HL-60 (cell line): Measurements from ENCODE around the gene MXRA7.

Source experiments
- DNase-seq, 2 experiments: peaks; one replicate each; pipeline ENCODE4 v3.0.0-alpha.2; 2010 to 2020; ENCODE audit warnings: low read depth in 1 of 2, low spot score in 1 of 2
- H3K27ac ChIP-seq: fragments of 250-450 bp; sonication (Bioruptor Pico); replicated peaks from 2 replicates; pipeline ENCODE4 v1.5.1; 2020; ENCODE audit warnings: mild to moderate bottlenecking, moderate library complexity
- H3K27me3 ChIP-seq: fragments of 250-450 bp; sonication (Bioruptor Pico); 2 replicates; pipeline ENCODE4 v1.5.1; 2021; ENCODE audit warnings: mild to moderate bottlenecking, moderate library complexity; ENCODE audit not compliant: insufficient read depth, poor library complexity, severe bottlenecking
- H3K4me3 ChIP-seq: replicated peaks from 2 replicates; pipeline ENCODE4 v1.5.1; 2011; ENCODE audit warnings: mild to moderate bottlenecking, control low read depth, low read length; ENCODE audit not compliant: insufficient read depth
- GABPA ChIP-seq: IDR thresholded peaks from 2 replicates; pipeline ENCODE4 v1.6.1; 2012; ENCODE audit warnings: low read depth
- POLR2AphosphoS5 ChIP-seq: IDR thresholded peaks from 2 replicates; pipeline ENCODE4 v1.6.1; 2012; ENCODE audit warnings: low read depth
- SPI1 ChIP-seq: IDR thresholded peaks from 2 replicates; pipeline ENCODE4 v1.6.1; 2012; ENCODE audit warnings: low read depth, mild to moderate bottlenecking, borderline replicate concordance
- TF ChIP-seq, protein P1 (sequence below): IDR thresholded peaks from 2 replicates; pipeline ENCODE4 v1.6.1; 2012; ENCODE audit warnings: low read depth; ENCODE audit not compliant: insufficient replicate concordance
- TF ChIP-seq, protein P2 (sequence below): IDR thresholded peaks from one replicate; pipeline ENCODE4 v1.5.1; 2011; ENCODE audit warnings: low read length, control low read depth, inconsistent platforms; ENCODE audit not compliant: insufficient read depth

MXRA7 gene

DNA sequence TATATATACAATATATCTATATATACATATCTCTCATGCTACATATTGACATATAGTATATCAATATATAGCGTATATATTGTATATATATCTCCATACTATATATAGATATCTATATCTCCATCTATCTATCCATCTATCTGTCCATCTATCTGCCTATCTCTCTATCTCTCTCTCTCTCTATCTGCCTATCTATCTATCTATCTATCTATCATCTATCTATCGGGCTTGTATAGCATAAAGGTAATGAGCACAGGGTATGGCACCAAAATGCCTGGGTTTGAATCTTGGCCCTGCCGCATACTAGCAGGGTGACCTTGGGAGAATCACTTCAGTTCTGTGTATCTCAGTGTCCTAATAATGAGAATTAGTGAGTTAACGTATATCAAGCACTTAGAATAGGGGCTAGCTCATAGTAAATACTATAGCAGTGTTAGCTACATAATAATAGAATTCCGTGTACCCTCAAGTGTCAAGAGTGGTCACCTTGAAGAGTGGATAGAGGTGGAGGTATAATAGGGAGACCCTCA lies 68.7 kb downstream of the MXRA7 start:
- DNase-seq, result no peak
- Histone ChIP-seq H3K27me3 (no peaks in the 10 kb centered on the region), H3K27ac (no peak overlapping the region), H3K4me3 (no peak overlapping the region)
- TF ChIP-seq, protein P1, sequence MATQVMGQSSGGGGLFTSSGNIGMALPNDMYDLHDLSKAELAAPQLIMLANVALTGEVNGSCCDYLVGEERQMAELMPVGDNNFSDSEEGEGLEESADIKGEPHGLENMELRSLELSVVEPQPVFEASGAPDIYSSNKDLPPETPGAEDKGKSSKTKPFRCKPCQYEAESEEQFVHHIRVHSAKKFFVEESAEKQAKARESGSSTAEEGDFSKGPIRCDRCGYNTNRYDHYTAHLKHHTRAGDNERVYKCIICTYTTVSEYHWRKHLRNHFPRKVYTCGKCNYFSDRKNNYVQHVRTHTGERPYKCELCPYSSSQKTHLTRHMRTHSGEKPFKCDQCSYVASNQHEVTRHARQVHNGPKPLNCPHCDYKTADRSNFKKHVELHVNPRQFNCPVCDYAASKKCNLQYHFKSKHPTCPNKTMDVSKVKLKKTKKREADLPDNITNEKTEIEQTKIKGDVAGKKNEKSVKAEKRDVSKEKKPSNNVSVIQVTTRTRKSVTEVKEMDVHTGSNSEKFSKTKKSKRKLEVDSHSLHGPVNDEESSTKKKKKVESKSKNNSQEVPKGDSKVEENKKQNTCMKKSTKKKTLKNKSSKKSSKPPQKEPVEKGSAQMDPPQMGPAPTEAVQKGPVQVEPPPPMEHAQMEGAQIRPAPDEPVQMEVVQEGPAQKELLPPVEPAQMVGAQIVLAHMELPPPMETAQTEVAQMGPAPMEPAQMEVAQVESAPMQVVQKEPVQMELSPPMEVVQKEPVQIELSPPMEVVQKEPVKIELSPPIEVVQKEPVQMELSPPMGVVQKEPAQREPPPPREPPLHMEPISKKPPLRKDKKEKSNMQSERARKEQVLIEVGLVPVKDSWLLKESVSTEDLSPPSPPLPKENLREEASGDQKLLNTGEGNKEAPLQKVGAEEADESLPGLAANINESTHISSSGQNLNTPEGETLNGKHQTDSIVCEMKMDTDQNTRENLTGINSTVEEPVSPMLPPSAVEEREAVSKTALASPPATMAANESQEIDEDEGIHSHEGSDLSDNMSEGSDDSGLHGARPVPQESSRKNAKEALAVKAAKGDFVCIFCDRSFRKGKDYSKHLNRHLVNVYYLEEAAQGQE, result no peak
- TF ChIP-seq, protein P2, sequence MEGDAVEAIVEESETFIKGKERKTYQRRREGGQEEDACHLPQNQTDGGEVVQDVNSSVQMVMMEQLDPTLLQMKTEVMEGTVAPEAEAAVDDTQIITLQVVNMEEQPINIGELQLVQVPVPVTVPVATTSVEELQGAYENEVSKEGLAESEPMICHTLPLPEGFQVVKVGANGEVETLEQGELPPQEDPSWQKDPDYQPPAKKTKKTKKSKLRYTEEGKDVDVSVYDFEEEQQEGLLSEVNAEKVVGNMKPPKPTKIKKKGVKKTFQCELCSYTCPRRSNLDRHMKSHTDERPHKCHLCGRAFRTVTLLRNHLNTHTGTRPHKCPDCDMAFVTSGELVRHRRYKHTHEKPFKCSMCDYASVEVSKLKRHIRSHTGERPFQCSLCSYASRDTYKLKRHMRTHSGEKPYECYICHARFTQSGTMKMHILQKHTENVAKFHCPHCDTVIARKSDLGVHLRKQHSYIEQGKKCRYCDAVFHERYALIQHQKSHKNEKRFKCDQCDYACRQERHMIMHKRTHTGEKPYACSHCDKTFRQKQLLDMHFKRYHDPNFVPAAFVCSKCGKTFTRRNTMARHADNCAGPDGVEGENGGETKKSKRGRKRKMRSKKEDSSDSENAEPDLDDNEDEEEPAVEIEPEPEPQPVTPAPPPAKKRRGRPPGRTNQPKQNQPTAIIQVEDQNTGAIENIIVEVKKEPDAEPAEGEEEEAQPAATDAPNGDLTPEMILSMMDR, result no peak
- no peak for TF ChIP-seq POLR2AphosphoS5
- TF ChIP-seq SPI1, result no peak
- no peak for TF ChIP-seq GABPA

DNA sequence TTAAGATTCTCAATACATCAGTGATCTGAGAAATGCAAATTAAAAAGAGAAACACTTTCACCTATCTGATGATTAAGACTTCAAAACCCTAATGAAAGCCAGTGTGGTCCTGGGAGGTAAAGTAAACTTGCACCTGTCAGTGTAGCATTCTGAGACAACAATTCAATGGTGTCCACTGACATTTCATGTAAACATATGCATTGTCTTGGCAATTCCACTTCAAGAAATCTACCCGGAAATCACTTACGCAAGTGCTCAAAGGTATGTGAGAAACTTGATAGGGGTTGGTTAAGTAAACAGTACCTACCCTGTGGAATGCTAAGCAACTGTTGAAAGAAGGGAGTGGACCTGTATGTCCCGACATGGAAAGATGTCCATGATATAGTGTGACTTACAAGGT lies 69.3 kb downstream of the MXRA7 start:
- no peak overlapping the region for H3K27ac ChIP-seq
- no peak for DNase-seq
- TF ChIP-seq, protein P2, result no peak
- TF ChIP-seq, protein P1, result no peak
- TF ChIP-seq GABPA (no peak), SPI1 (no peak), POLR2AphosphoS5 (no peak)
- H3K27me3 ChIP-seq, result no peaks in the 10 kb centered on the region
- H3K4me3 ChIP-seq, result no peak overlapping the region

DNA sequence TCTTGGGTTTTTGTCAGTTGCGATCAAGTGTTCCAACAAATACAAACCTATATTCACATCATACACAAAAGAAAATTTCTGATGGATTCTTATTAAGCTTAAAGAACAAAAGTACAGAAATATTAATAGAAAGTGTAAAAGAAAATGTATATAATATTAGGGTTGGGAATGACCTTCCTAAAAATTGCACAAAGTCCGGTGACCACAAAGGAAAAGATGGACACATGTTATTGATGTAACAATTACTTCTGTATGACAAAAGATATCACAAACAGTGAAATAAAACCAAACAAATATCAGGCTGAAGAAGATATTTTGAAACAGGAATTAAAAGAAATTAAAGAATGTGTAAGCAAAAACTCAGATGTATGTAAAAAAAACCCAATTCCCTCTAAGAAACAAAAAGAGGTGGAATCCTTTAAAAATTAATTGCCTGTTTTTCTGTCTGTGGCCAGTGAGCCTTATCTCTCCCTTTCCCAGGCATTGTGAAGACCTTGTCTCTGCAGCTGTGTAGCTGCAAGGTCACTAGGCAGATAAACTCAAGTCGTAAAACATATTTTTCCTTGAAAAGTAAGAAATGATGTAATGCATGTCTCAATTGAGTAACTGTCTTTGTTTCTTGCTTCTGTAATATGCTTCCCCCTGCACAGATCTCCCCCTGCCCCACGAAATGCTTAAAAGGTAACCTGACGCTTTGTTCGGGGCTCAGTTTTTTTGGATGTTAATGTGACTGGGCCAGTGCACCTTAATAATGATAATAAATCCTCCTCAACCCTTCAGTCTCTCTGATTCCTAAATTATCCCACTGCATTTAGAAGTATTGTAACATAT lies 70.0 kb downstream of the MXRA7 start:
- H3K27me3 ChIP-seq, result no peaks in the 10 kb centered on the region
- H3K27ac ChIP-seq, result peak overlapping the region; percentile 28; the same call in 1 of the 2 replicates
- no peak for DNase-seq
- TF ChIP-seq, protein P2, result no peak
- TF ChIP-seq, protein P1, result no peak
- no peak overlapping the region for H3K4me3 ChIP-seq
